Prostate gland (tissue), 2 donors: ENCODE data around the gene ZNF620.

Experiments
- POLR2A ChIP-seq: fragments of 450-650 bp; IDR thresholded peaks from one replicate; pipeline ENCODE4 v1.6.1; 2016; ENCODE audit warnings: antibody characterized with exemption, mild to moderate bottlenecking
- POLR2AphosphoS5 ChIP-seq: sonication (generic); formaldehyde crosslinking; IDR thresholded peaks from one replicate; pipeline ENCODE4 v1.6.1; 2017; ENCODE audit warnings: antibody characterized with exemption
- TF ChIP-seq, protein P1 (sequence below), 4 experiments: fragments of 200-600 bp in 2 of 4; fragments of 450-650 bp in 2 of 4; sonication (generic) in 2 of 4; IDR thresholded peaks; 1 replicate in 3 of 4; 2 replicates in 1 of 4; pipeline ENCODE4 v1.5.1; 2016 to 2019; ENCODE audit warnings: antibody characterized with exemption in 4 of 4, mild to moderate bottlenecking in 2 of 4, moderate library complexity in 2 of 4

DNA sequence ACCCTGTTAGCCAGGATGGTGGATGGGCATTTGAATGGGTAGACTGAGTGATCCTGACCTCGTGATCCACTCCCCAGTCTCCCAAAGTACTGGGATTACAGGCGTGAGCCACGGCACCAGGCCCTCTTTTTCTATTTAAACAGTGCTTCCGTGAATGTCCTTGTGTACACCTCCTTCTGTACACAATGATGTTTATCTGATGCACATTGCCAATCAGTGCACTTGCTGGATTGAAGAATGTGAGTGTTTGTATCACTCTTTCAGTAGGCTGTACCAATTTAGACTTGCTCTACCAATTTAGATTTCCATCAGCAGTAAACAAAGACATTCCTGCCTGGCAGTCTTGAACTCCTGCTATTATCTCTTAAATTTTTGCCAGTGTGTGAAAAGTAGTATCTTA, 37.8 kb upstream of the ZNF620 start:
- TF ChIP-seq POLR2A: no peak
- TF ChIP-seq, protein P1, sequence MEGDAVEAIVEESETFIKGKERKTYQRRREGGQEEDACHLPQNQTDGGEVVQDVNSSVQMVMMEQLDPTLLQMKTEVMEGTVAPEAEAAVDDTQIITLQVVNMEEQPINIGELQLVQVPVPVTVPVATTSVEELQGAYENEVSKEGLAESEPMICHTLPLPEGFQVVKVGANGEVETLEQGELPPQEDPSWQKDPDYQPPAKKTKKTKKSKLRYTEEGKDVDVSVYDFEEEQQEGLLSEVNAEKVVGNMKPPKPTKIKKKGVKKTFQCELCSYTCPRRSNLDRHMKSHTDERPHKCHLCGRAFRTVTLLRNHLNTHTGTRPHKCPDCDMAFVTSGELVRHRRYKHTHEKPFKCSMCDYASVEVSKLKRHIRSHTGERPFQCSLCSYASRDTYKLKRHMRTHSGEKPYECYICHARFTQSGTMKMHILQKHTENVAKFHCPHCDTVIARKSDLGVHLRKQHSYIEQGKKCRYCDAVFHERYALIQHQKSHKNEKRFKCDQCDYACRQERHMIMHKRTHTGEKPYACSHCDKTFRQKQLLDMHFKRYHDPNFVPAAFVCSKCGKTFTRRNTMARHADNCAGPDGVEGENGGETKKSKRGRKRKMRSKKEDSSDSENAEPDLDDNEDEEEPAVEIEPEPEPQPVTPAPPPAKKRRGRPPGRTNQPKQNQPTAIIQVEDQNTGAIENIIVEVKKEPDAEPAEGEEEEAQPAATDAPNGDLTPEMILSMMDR (IDR thresholded peaks at IDR 0.05): no peak
- no peak for TF ChIP-seq POLR2AphosphoS5
